ENCODE measurements around the gene AMIGO3.
A peak's percentile ranks its signal among the peaks of the same experiment; 100 is the strongest.

Gene AMIGO3

GRCh38 chr3:49724586-49724985, 5.1 kb upstream of the AMIGO3 start:
- DNase-seq (ENCODE audit: low read depth, low spot score): no peak

GRCh38 chr3:49723628-49724551, 4.4 kb upstream of the AMIGO3 start, which contains the start of gene GMPPB:
TSS of gene GMPPB (minus strand) at chr3:49723951. CDS start at chr3:49723726, 225 bp downstream.
- peak; percentile 84 for DNase-seq (ENCODE audit: low read depth, low spot score)

- no peak for DNase-seq (ENCODE audit: low read depth, low spot score)
These were observed 3.8 kb upstream of the AMIGO3 start for GRCh38 chr3:49723296-49723627.

GRCh38 chr3:49722896-49723295, 3.4 kb upstream of the AMIGO3 start:
- DNase-seq (ENCODE audit: low read depth, low spot score): no peak

GRCh38 chr3:49721896-49722781, 2.7 kb upstream of the AMIGO3 start:
- no peak for DNase-seq (ENCODE audit: low read depth, low spot score)

GRCh38 chr3:49721596-49721895, 2.1 kb upstream of the AMIGO3 start:
- no peak for DNase-seq (ENCODE audit: low read depth, low spot score)

- DNase-seq (ENCODE audit: low read depth, low spot score): no peak
These were observed 1.5 kb upstream of the AMIGO3 start for GRCh38 chr3:49720855-49721595.

GRCh38 chr3:49718858-49719213, 648 bp downstream of the AMIGO3 start:
- no peak for DNase-seq (ENCODE audit: low read depth, low spot score)

- DNase-seq (ENCODE audit: low read depth, low spot score): no peak
These were observed 1.3 kb downstream of the AMIGO3 start for GRCh38 chr3:49717959-49718857.

GRCh38 chr3:49717211-49717958, 2.1 kb downstream of the AMIGO3 start:
- no peak for DNase-seq (ENCODE audit: low read depth, low spot score)

GRCh38 chr3:49716691-49717210, 2.7 kb downstream of the AMIGO3 start:
- DNase-seq (ENCODE audit: low read depth, low spot score): no peak

GRCh38 chr3:49716169-49716568, 3.3 kb downstream of the AMIGO3 start:
- no peak for DNase-seq (ENCODE audit: low read depth, low spot score)

GRCh38 chr3:49715611-49716121, 3.8 kb downstream of the AMIGO3 start:
- DNase-seq (ENCODE audit: low read depth, low spot score): no peak

GRCh38 chr3:49714728-49715550, 4.5 kb downstream of the AMIGO3 start:
- DNase-seq (ENCODE audit: low read depth, low spot score): no peak

- DNase-seq (ENCODE audit: low read depth, low spot score): no peak
These were observed 6.0 kb downstream of the AMIGO3 start for GRCh38 chr3:49713336-49714105.

- no peak for DNase-seq (ENCODE audit: low read depth, low spot score)
These were observed 6.7 kb downstream of the AMIGO3 start for GRCh38 chr3:49712631-49713317.

- no peak for DNase-seq (ENCODE audit: low read depth, low spot score)
These were observed 7.3 kb downstream of the AMIGO3 start for GRCh38 chr3:49712166-49712565.

- DNase-seq (ENCODE audit: low read depth, low spot score): no peak
These were observed 8.0 kb downstream of the AMIGO3 start for GRCh38 chr3:49711489-49711888.

Measured in activated CD4-positive, CD25-positive, alpha-beta regulatory T cell treated with anti-CD3 and anti-CD28 coated beads, Interleukin-2, amount 50 U/mL, for 16 hours (primary cell).